Astrocyte (in vitro differentiated cells and primary cell): ENCODE data around the gene GRPEL2.
"Not testable (repeated sequence)": the region's sequence is repeated elsewhere in the genome, so short reads cannot be mapped to it uniquely, and the experiment has no call there.

Source experiments
- EZH2 ChIP-seq: IDR thresholded peaks from 2 replicates; pipeline ENCODE4 v1.6.1; 2012; ENCODE audit warnings: mild to moderate bottlenecking, low read length, inconsistent platforms; ENCODE audit not compliant: insufficient read depth
- TF ChIP-seq, protein P1 (sequence below): IDR thresholded peaks from 2 replicates; pipeline ENCODE4 v1.5.1; 2011; ENCODE audit warnings: low read depth, mild to moderate bottlenecking, inconsistent platforms, low read length, moderate library complexity; ENCODE audit not compliant: insufficient read depth

- TF ChIP-seq, protein P1, sequence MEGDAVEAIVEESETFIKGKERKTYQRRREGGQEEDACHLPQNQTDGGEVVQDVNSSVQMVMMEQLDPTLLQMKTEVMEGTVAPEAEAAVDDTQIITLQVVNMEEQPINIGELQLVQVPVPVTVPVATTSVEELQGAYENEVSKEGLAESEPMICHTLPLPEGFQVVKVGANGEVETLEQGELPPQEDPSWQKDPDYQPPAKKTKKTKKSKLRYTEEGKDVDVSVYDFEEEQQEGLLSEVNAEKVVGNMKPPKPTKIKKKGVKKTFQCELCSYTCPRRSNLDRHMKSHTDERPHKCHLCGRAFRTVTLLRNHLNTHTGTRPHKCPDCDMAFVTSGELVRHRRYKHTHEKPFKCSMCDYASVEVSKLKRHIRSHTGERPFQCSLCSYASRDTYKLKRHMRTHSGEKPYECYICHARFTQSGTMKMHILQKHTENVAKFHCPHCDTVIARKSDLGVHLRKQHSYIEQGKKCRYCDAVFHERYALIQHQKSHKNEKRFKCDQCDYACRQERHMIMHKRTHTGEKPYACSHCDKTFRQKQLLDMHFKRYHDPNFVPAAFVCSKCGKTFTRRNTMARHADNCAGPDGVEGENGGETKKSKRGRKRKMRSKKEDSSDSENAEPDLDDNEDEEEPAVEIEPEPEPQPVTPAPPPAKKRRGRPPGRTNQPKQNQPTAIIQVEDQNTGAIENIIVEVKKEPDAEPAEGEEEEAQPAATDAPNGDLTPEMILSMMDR = not testable (repeated sequence)
- not testable (repeated sequence) for TF ChIP-seq EZH2
These were observed 53.5 kb downstream of the GRPEL2 start for GRCh38 chr5:149398747-149399266.
